ENCODE results near the gene SSR1. TPM values are rescaled to one million over a fixed set of nuclear protein-coding genes. Genes with fewer than 3 reads are reported as not detected.
"Not testable (repeated sequence)": the region's sequence is repeated elsewhere in the genome, so short reads cannot be mapped to it uniquely, and the experiment has no call there.

Gene SSR1
- total and polyA plus RNA-seq, 9 of the 15 experiments (the other 6 are each of a cell fraction or from before 2014, with no cell fraction given), result 87.7 to 220 (median 144) TPM

DNA sequence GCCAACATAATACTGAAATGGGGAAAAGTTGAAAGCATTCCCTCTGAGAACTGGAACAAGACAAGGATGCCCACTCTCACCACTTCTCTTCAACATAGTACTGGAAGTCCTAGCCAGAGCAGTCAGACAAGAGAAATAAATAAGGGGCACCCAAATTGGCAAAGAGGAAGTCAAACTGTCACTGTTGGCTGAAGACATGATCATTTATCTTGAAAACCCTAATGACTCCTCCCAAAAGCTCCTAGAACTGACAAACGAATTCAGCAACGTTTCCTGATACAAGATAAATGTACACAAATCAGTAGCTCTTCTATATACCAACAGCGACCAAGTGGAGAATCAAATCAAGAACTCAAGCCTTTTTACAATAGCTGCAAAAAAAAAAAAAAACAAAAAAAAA is 38.9 kb upstream of the SSR1 start:
- H4K20me1 ChIP-seq (replicated peaks; ENCODE audit: control insufficient read depth, insufficient read depth, low read length); POLR2A ChIA-PET; H3K9ac ChIP-seq (ENCODE audit: insufficient read depth in 1 of 2, low read depth in 2 of 2, low read length in 2 of 2); BruUV-seq (replicated peaks); H3K36me3 ChIP-seq (ENCODE audit: control insufficient read depth, insufficient read depth, low read length); H3K4me2 ChIP-seq (ENCODE audit: insufficient read depth, low read length); H3K27ac ChIP-seq (ENCODE audit: extremely low read depth, low read depth, low read length); ATAC-seq; CTCF ChIA-PET (ENCODE audit: low intra/inter-chr PET ratio); FAIRE-seq; H3K9me3 ChIP-seq (replicated peaks; ENCODE audit: control insufficient read depth, insufficient read depth, low read depth, low read length); H3K79me2 ChIP-seq (ENCODE audit: control insufficient read depth, insufficient read depth, low read length); H2AFZ ChIP-seq (ENCODE audit: low read depth, low read length); in situ Hi-C loops (cut with MboI); H3K27me3 ChIP-seq (ENCODE audit: control insufficient read depth in 2 of 2, insufficient read depth in 2 of 2, low read length in 2 of 2); H3K4me3 ChIP-seq; DNase-seq (ENCODE audit: extremely low read depth in 1 of 4, low spot score in 3 of 4); intact Hi-C loops (cut with micrococcal nuclease); H3K4me1 ChIP-seq (replicated peaks in 1 of 2; ENCODE audit: control insufficient read depth in 2 of 2, insufficient read depth in 2 of 2, low read length in 2 of 2); H3K9me1 ChIP-seq (ENCODE audit: control insufficient read depth, insufficient read depth, low read length): not testable (repeated sequence)
- peak; percentile 9 for TF ChIP-seq MEIS2 (IDR thresholded peaks at IDR 0.05; ENCODE audit: partially characterized antibody)
- 0% methylated on average over 3 of the region's 3 CpGs for WGBS (ENCODE audit: insufficient coverage, low coverage, missing lambda C conversion rate)

DNA sequence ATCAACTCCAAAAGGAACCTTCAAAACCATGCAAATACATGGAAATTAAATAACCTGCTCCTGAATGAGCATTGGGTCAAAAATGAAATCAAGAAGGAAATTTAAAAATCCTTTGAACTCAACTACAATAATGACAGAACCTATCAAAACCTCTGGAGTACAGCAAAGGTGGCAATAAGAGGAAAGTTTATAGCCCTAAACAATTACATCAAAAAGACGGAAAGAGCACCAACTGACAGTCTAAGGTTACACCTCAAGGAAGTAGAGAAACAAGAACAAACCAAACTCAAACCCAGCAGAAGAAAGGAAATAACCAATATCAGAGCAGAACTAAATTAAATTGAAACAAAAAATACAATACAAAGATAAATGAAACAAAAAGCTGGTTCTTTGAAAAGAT is 37.6 kb upstream of the SSR1 start:
- in situ Hi-C loops (cut with MboI); DNase-seq (ENCODE audit: extremely low read depth in 1 of 4, low spot score in 3 of 4); H3K4me3 ChIP-seq; BruUV-seq (replicated peaks); H3K27ac ChIP-seq (ENCODE audit: extremely low read depth, low read depth, low read length); H3K27me3 ChIP-seq (ENCODE audit: control insufficient read depth in 2 of 2, insufficient read depth in 2 of 2, low read length in 2 of 2); H3K4me2 ChIP-seq (ENCODE audit: insufficient read depth, low read length); H3K9ac ChIP-seq (ENCODE audit: insufficient read depth in 1 of 2, low read depth in 2 of 2, low read length in 2 of 2); intact Hi-C loops (cut with micrococcal nuclease); H3K9me1 ChIP-seq (ENCODE audit: control insufficient read depth, insufficient read depth, low read length); H3K9me3 ChIP-seq (replicated peaks; ENCODE audit: control insufficient read depth, insufficient read depth, low read depth, low read length); H3K79me2 ChIP-seq (ENCODE audit: control insufficient read depth, insufficient read depth, low read length); CTCF ChIA-PET (ENCODE audit: low intra/inter-chr PET ratio); H3K36me3 ChIP-seq (ENCODE audit: control insufficient read depth, insufficient read depth, low read length); H2AFZ ChIP-seq (ENCODE audit: low read depth, low read length); FAIRE-seq; H4K20me1 ChIP-seq (replicated peaks; ENCODE audit: control insufficient read depth, insufficient read depth, low read length); ATAC-seq; H3K4me1 ChIP-seq (replicated peaks in 1 of 2; ENCODE audit: control insufficient read depth in 2 of 2, insufficient read depth in 2 of 2, low read length in 2 of 2): not testable (repeated sequence)
- WGBS (ENCODE audit: insufficient coverage, low coverage, missing lambda C conversion rate), result 17% methylated on average over 1 of the region's 1 CpG
- POLR2A ChIA-PET, result interaction anchor here (1.4 kb wide), 1 partner anchor 10 kb away, joined by 3 read pairs; no protein-coding TSS in a partner anchor
